Activated gamma-delta T cell (primary cell): ENCODE results near the gene RBL2.
A peak's percentile ranks its signal among the peaks of the same experiment; 100 is the strongest.

Experiments used
- DNase-seq: peaks from one replicate; lab custom pipeline; 2025; lab: John Stamatoyannopoulos, UW

RBL2 gene

GRCh38 chr16:53449816-53450517, 15.7 kb downstream of the RBL2 start:
- no peak for DNase-seq

GRCh38 chr16:53453928-53454327, 19.7 kb downstream of the RBL2 start:
- no peak for DNase-seq

GRCh38 chr16:53456625-53457024, 22.4 kb downstream of the RBL2 start:
- no peak for DNase-seq

GRCh38 chr16:53457670-53458069, 23.4 kb downstream of the RBL2 start:
- DNase-seq = no peak

- no peak for DNase-seq
These were observed 24.4 kb downstream of the RBL2 start for GRCh38 chr16:53458635-53459034.

GRCh38 chr16:53465606-53466280, 31.5 kb downstream of the RBL2 start:
- no peak for DNase-seq

GRCh38 chr16:53476867-53477266, 42.6 kb downstream of the RBL2 start:
- no peak for DNase-seq

GRCh38 chr16:53478965-53479364, 44.7 kb downstream of the RBL2 start:
- DNase-seq = no peak

GRCh38 chr16:53480394-53480793, 46.1 kb downstream of the RBL2 start:
- DNase-seq = no peak

GRCh38 chr16:53482123-53482522, 47.9 kb downstream of the RBL2 start:
- DNase-seq = no peak

GRCh38 chr16:53484542-53484941, 50.3 kb downstream of the RBL2 start:
- no peak for DNase-seq

- DNase-seq = no peak
These were observed 52.0 kb downstream of the RBL2 start for GRCh38 chr16:53486230-53486629.

- no peak for DNase-seq
These were observed 55.5 kb downstream of the RBL2 start for GRCh38 chr16:53489755-53490154.

- DNase-seq = no peak
These were observed 58.2 kb downstream of the RBL2 start for GRCh38 chr16:53492503-53492902.

- DNase-seq = no peak
These were observed 60.4 kb downstream of the RBL2 start for GRCh38 chr16:53494636-53495035.

GRCh38 chr16:53495325-53495724, 61.1 kb downstream of the RBL2 start:
- DNase-seq = no peak

GRCh38 chr16:53498984-53499383, 64.7 kb downstream of the RBL2 start:
- no peak for DNase-seq

GRCh38 chr16:53501216-53501859, 67.1 kb downstream of the RBL2 start:
- no peak for DNase-seq

- DNase-seq = peak; percentile 36
These were observed 68.3 kb downstream of the RBL2 start, which contains the start of gene AKTIP for GRCh38 chr16:53502331-53503269. Gene AKTIP, minus strand, starts transcription at chr16:53503209. Its CDS starts 2,950 bp downstream, at chr16:53500259.

- peak; percentile 99 for DNase-seq
These were observed 69.1 kb downstream of the RBL2 start for GRCh38 chr16:53503270-53503923.

- DNase-seq = no peak
These were observed 69.9 kb downstream of the RBL2 start for GRCh38 chr16:53503991-53504663.
